OCI-LY7 (cell line): Measurements from ENCODE around the gene DNER. TPM values are rescaled to one million over a fixed set of nuclear protein-coding genes. Genes with fewer than 3 reads are reported as not detected.

Experiments
- BruUV-seq: library from RNA; stranded (reverse); fragments of 400-500 nt; replicated peaks from 2 replicates; lab custom pipeline; 2021; lab: Mats Ljungman, UMichigan
- CTCF ChIA-PET: fragments of 300-600 bp; sonication (Branson Sonifier 250); formaldehyde crosslinking; loops from one replicate; lab custom pipeline; 2022; ENCODE audit warnings: antibody characterized with exemption; ENCODE audit not compliant: unreplicated experiment; lab: Charles Lee
- POLR2A ChIA-PET: fragments of 300-600 bp; sonication (Branson Sonifier 250); formaldehyde crosslinking; loops from one replicate; lab custom pipeline; 2022; ENCODE audit warnings: antibody characterized with exemption; lab: Charles Lee
- DNase-seq: peaks from one replicate; pipeline ENCODE4 v3.0.0-alpha.2; 2015; ENCODE audit warnings: low spot score
- H2AFZ ChIP-seq: fragments of 200-600 bp; sonication (generic), shearing (Covaris generic); 2 replicates; pipeline ENCODE4 v1.6.1; 2014; ENCODE audit warnings: mild to moderate bottlenecking, antibody characterized with exemption, low read length, moderate library complexity
- H3K27ac ChIP-seq: fragments of 200-600 bp; sonication (generic); 2 replicates; pipeline ENCODE4 v1.5.1; 2014; ENCODE audit warnings: mixed run types, low read depth, mild to moderate bottlenecking, moderate library complexity, low read length, inconsistent platforms; ENCODE audit not compliant: poor library complexity, severe bottlenecking
- H3K36me3 ChIP-seq: fragments of 200-600 bp; sonication (generic); 2 replicates; pipeline ENCODE4 v1.6.1; 2014; ENCODE audit warnings: mild to moderate bottlenecking, antibody characterized with exemption, low read length, moderate library complexity, mixed read lengths; ENCODE audit not compliant: insufficient read depth
- H3K4me1 ChIP-seq: fragments of 200-600 bp; sonication (generic); 2 replicates; pipeline ENCODE4 v1.5.1; 2014; ENCODE audit warnings: mild to moderate bottlenecking, low read length; ENCODE audit not compliant: insufficient read depth, poor library complexity, severe bottlenecking
- H3K4me2 ChIP-seq: fragments of 200-600 bp; sonication (generic); 2 replicates; pipeline ENCODE4 v1.6.1; 2014; ENCODE audit warnings: mild to moderate bottlenecking, low read length
- H3K4me3 ChIP-seq: fragments of 200-600 bp; sonication (generic); 2 replicates; pipeline ENCODE4 v1.5.1; 2014; ENCODE audit warnings: mild to moderate bottlenecking, low read depth, low read length; ENCODE audit not compliant: poor library complexity, severe bottlenecking
- H3K79me2 ChIP-seq: fragments of 200-600 bp; sonication (generic); 2 replicates; pipeline ENCODE4 v1.6.1; 2016; ENCODE audit warnings: low read depth, mild to moderate bottlenecking, low read length, moderate library complexity, mixed read lengths; ENCODE audit not compliant: insufficient read depth
- H3K9me2 ChIP-seq: fragments of 200-600 bp; sonication (generic); 2 replicates; pipeline ENCODE4 v1.6.1; 2016; ENCODE audit warnings: mild to moderate bottlenecking, low read length, mixed read lengths; ENCODE audit not compliant: insufficient read depth
- H3K9me3 ChIP-seq: fragments of 200-600 bp; sonication (generic); 2 replicates; pipeline ENCODE4 v1.6.1; 2014; ENCODE audit warnings: mild to moderate bottlenecking, mixed run types, low read length, mixed read lengths
- H4K20me1 ChIP-seq: fragments of 200-600 bp; sonication (generic); 2 replicates; pipeline ENCODE4 v1.6.1; 2014; ENCODE audit warnings: mild to moderate bottlenecking, antibody characterized with exemption, low read length, moderate library complexity, mixed read lengths; ENCODE audit not compliant: insufficient read depth
- CTCF ChIP-seq: fragments of 200-600 bp; sonication (generic); conservative IDR thresholded peaks from 2 replicates; pipeline ENCODE4 v1.5.1; 2014; ENCODE audit warnings: mild to moderate bottlenecking, antibody characterized with exemption, low read length, moderate library complexity, mixed read lengths
- EZH2phosphoT487 ChIP-seq: fragments of 200-600 bp; sonication (generic); IDR thresholded peaks from 2 replicates; pipeline ENCODE4 v1.6.1; 2018; ENCODE audit warnings: low read depth, borderline replicate concordance, mild to moderate bottlenecking, mixed run types, antibody characterized with exemption, low read length, moderate library complexity, mixed read lengths
- intact Hi-C: fragments of 100-400 bp; cut with micrococcal nuclease; formaldehyde crosslinking; loops from one replicate; pipeline ENCODE4 v1.10.0; 2022; ENCODE audit not compliant: unreplicated experiment
- total RNA-seq, 2 experiments: library from RNA; depleted of rRNA in 1 of 2; stranded (reverse); fragments of >200 nt in 1 of 2; shearing (Covaris generic) in 1 of 2; gene quantifications; 2 replicates each; pipeline ENCODE4 v1.2.3, GENCODE V29; 2014 to 2022

DNER gene
- total RNA-seq, 2 experiments from 2014 or later = not detected

- TF ChIP-seq EZH2phosphoT487 = no peak
- no peak for TF ChIP-seq CTCF
- BruUV-seq = no TSS peak
- Histone ChIP-seq H3K36me3 (no peaks in the 10 kb centered on the region), H3K4me2 (no peak overlapping the region), H3K4me1 (no peaks in the 10 kb centered on the region), H4K20me1 (no peaks in the 10 kb centered on the region), H3K79me2 (no peaks in the 10 kb centered on the region), H3K9me2 (no peaks in the 10 kb centered on the region), H3K4me3 (no peak overlapping the region), H2AFZ (no peak overlapping the region), H3K9me3 (no peaks in the 10 kb centered on the region), H3K27ac (no peak overlapping the region)
- DNase-seq = no peak
- CTCF ChIA-PET = no interaction called here
- POLR2A ChIA-PET = no interaction called here
- intact Hi-C loops = no loop called here
Observed at GRCh38 chr2:229539628-229540027, 174.7 kb downstream of the DNER start.

GRCh38 chr2:229531594-229531993, 182.8 kb downstream of the DNER start:
- DNase-seq = no peak
- TF ChIP-seq EZH2phosphoT487 (no peak), CTCF (no peak)

GRCh38 chr2:229530434-229530833, 183.9 kb downstream of the DNER start:
- intact Hi-C loops = no loop called here
- no peak overlapping the region for H3K4me2 ChIP-seq
- no peaks in the 10 kb centered on the region for H3K36me3 ChIP-seq
- H3K79me2 ChIP-seq = no peaks in the 10 kb centered on the region
- no peaks in the 10 kb centered on the region for H3K4me1 ChIP-seq
- H3K27ac ChIP-seq = no peak overlapping the region
- POLR2A ChIA-PET = no interaction called here
- DNase-seq = no peak
- H2AFZ ChIP-seq = no peak overlapping the region
- H4K20me1 ChIP-seq = no peaks in the 10 kb centered on the region
- H3K4me3 ChIP-seq = no peak overlapping the region
- H3K9me2 ChIP-seq = no peaks in the 10 kb centered on the region
- H3K9me3 ChIP-seq = no peaks in the 10 kb centered on the region
- TF ChIP-seq EZH2phosphoT487 (no peak), CTCF (no peak)
- no TSS peak for BruUV-seq
- CTCF ChIA-PET = no interaction called here

More at GRCh38 chr2:229531594-229531993, 182.8 kb downstream of the DNER start:
- Histone ChIP-seq H3K4me1 (no peaks in the 10 kb centered on the region), H3K79me2 (no peaks in the 10 kb centered on the region), H3K9me2 (no peaks in the 10 kb centered on the region), H3K4me2 (no peak overlapping the region), H3K27ac (no peak overlapping the region), H4K20me1 (no peaks in the 10 kb centered on the region), H3K9me3 (no peaks in the 10 kb centered on the region), H2AFZ (no peak overlapping the region), H3K36me3 (no peaks in the 10 kb centered on the region), H3K4me3 (no peak overlapping the region)
- intact Hi-C loops = no loop called here
- ChIA-PET POLR2A (no interaction called here), CTCF (no interaction called here)
- BruUV-seq = no TSS peak
